ENCODE measurements around the gene SLC25A22.

DNA sequence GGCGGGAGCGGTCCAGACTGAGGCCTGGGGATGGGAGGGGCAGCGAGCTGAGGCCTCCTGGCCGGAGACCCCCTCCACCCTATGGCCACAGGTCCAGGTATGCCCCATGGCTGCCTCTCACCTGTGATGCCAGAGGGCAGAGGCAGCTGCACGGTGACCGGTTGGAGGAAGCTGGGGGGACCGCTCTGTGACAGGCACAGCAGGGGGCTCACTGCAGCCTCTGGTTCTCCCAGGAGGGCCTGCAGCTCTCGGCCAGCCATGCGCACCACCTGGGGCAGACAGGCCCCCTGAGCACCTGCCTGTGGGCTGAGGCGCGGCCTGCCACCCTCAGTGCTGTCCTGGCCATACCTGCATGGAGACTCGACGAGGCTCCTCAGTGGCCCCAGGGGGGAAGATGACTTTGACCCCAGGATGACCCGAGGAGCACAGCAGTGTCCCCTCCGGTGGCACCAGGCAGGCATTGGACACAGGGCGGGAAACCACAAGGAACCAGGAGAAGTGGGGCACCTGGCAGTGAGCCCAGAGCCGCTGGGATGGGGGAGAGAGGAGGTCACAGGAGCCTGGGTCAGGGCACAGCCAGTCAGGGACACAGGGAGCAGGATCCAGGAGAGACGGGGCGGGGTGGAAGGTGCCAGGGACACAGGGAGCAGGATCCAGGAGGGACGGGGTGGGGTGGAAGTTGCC is 3.2 kb upstream of the SLC25A22 start:
- TF ChIP-seq, protein P1, sequence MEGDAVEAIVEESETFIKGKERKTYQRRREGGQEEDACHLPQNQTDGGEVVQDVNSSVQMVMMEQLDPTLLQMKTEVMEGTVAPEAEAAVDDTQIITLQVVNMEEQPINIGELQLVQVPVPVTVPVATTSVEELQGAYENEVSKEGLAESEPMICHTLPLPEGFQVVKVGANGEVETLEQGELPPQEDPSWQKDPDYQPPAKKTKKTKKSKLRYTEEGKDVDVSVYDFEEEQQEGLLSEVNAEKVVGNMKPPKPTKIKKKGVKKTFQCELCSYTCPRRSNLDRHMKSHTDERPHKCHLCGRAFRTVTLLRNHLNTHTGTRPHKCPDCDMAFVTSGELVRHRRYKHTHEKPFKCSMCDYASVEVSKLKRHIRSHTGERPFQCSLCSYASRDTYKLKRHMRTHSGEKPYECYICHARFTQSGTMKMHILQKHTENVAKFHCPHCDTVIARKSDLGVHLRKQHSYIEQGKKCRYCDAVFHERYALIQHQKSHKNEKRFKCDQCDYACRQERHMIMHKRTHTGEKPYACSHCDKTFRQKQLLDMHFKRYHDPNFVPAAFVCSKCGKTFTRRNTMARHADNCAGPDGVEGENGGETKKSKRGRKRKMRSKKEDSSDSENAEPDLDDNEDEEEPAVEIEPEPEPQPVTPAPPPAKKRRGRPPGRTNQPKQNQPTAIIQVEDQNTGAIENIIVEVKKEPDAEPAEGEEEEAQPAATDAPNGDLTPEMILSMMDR (IDR thresholded peaks at IDR 0.05) = no peak
- no peak for TF ChIP-seq POLR2A (IDR thresholded peaks at IDR 0.05)
